H1 (cell line): Measurements from ENCODE around the gene SLC5A10. TPM values are rescaled to one million over a fixed set of nuclear protein-coding genes. Genes with fewer than 3 reads are reported as not detected.
A peak's percentile ranks its signal among the peaks of the same experiment; 100 is the strongest.
"Not testable (repeated sequence)": the region's sequence is repeated elsewhere in the genome, so short reads cannot be mapped to it uniquely, and the experiment has no call there.

ENCODE experiments used
- CTCF ChIA-PET: fragments of 300-600 bp; sonication (Branson Sonifier 250); formaldehyde crosslinking; loops from one replicate; lab custom pipeline; 2021; ENCODE audit not compliant: partially characterized antibody; lab: Charles Lee
- POLR2A ChIA-PET: fragments of 300-600 bp; sonication (Branson Sonifier 250); formaldehyde crosslinking; loops from one replicate; lab custom pipeline; 2021; ENCODE audit warnings: inconsistent platforms; ENCODE audit not compliant: partially characterized antibody; lab: Charles Lee
- DNase-seq, 2 experiments: peaks; one replicate each; pipeline versions ENCODE4 v3.0.0 to v3.0.0-alpha.2; 2010 to 2022; ENCODE audit warnings: low spot score in 2 of 2, low read depth in 1 of 2, mixed read lengths in 1 of 2
- FAIRE-seq: peaks from 2 replicates; lab custom pipeline; 2011; peaks lifted over from hg19 to GRCh38; lab: Jason Lieb, UNC
- H2AFZ ChIP-seq: 2 replicates; pipeline ENCODE4 v1.8.1; 2012; ENCODE audit warnings: low read length, inconsistent platforms
- H2AK5ac ChIP-seq: 2 replicates; pipeline ENCODE4 v1.6.1; 2013; ENCODE audit warnings: low read depth, low read length
- H2BK120ac ChIP-seq: replicated peaks from 2 replicates; pipeline ENCODE3; 2013; ENCODE audit warnings: low read depth, low read length, inconsistent platforms
- H2BK12ac ChIP-seq: 2 replicates; pipeline ENCODE4 v1.6.1; 2013; ENCODE audit warnings: low read depth, low read length
- H2BK15ac ChIP-seq: 2 replicates; pipeline ENCODE4 v1.6.1; 2013; ENCODE audit warnings: low read length
- H2BK20ac ChIP-seq: 2 replicates; pipeline ENCODE4 v1.6.1; 2013; ENCODE audit warnings: low read length
- H2BK5ac ChIP-seq: 2 replicates; pipeline ENCODE4 v1.6.1; 2013; ENCODE audit warnings: low read depth, low read length
- H3K14ac ChIP-seq: 2 replicates; pipeline ENCODE4 v1.6.1; 2013; ENCODE audit warnings: inconsistent platforms; ENCODE audit not compliant: insufficient read length
- H3K18ac ChIP-seq: 2 replicates; pipeline ENCODE4 v1.6.1; 2013; ENCODE audit warnings: low read length; ENCODE audit errors: extremely low read depth
- H3K23ac ChIP-seq: 2 replicates; pipeline ENCODE4 v1.6.1; 2013; ENCODE audit warnings: inconsistent platforms; ENCODE audit not compliant: insufficient read length
- H3K23me2 ChIP-seq: 2 replicates; pipeline ENCODE4 v1.6.1; 2013; ENCODE audit warnings: low read depth, low read length
- H3K27ac ChIP-seq: 2 replicates; pipeline ENCODE4 v1.6.1; 2011; ENCODE audit warnings: low read depth, low read length, inconsistent platforms
- H3K27me3 ChIP-seq, 4 experiments: replicated peaks in 1 of 4; 1 replicate in 1 of 4; 2 replicates in 3 of 4; pipeline versions ENCODE4 v1.6.1 to v1.8.1; 2011 to 2013; ENCODE audit warnings: low read length in 3 of 4, mild to moderate bottlenecking in 3 of 4, inconsistent platforms in 2 of 4, mixed read lengths in 2 of 4, moderate library complexity in 1 of 4; ENCODE audit not compliant: control insufficient read depth in 3 of 4, insufficient read depth in 3 of 4; ENCODE audit errors: extremely low read depth in 1 of 4
- H3K36me3 ChIP-seq, 4 experiments: 2 replicates each; pipeline versions ENCODE4 v1.6.1 to v1.8.1; 2011 to 2013; ENCODE audit warnings: mild to moderate bottlenecking in 4 of 4, low read length in 3 of 4, moderate library complexity in 2 of 4, control low read depth in 1 of 4, inconsistent platforms in 1 of 4; ENCODE audit not compliant: insufficient read depth in 4 of 4, control insufficient read depth in 2 of 4
- H3K4ac ChIP-seq: replicated peaks from 2 replicates; pipeline ENCODE3; 2013; ENCODE audit warnings: low read length, low read depth, mixed read lengths, inconsistent platforms; ENCODE audit not compliant: insufficient read length
- H3K4me1 ChIP-seq, 4 experiments: replicated peaks in 1 of 4; 1 replicate in 1 of 4; 2 replicates in 3 of 4; pipeline versions ENCODE4 v1.6.1 to v1.8.1; 2011 to 2013; ENCODE audit warnings: low read length in 3 of 4, inconsistent platforms in 2 of 4, mixed read lengths in 1 of 4; ENCODE audit not compliant: insufficient read depth in 4 of 4, control insufficient read depth in 3 of 4
- H3K4me2 ChIP-seq, 2 experiments: 2 replicates each; pipeline versions ENCODE4 v1.6.1 to v1.8.1; 2011 to 2013; ENCODE audit warnings: low read depth in 2 of 2, low read length in 2 of 2, control low read depth in 1 of 2, inconsistent platforms in 1 of 2, mild to moderate bottlenecking in 1 of 2; ENCODE audit not compliant: insufficient read depth in 1 of 2
- H3K4me3 ChIP-seq, 4 experiments: fragments of 200-600, 300-600 bp in 1 of 4; sonication (generic), shearing (Covaris generic), sonication (Bioruptor Twin) in 1 of 4; 2 replicates each; pipeline versions ENCODE4 v1.5.1 to v1.8.1; 2011 to 2016; ENCODE audit warnings: low read length in 4 of 4, low read depth in 3 of 4, control low read depth in 2 of 4, inconsistent platforms in 2 of 4, mild to moderate bottlenecking in 2 of 4, mixed read lengths in 1 of 4, moderate library complexity in 1 of 4; ENCODE audit not compliant: insufficient read depth in 2 of 4; ENCODE audit errors: extremely low read depth in 1 of 4
- H3K56ac ChIP-seq: replicated peaks from 2 replicates; pipeline ENCODE3; 2013; ENCODE audit warnings: low read depth, mild to moderate bottlenecking, mixed read lengths, low read length, inconsistent platforms; ENCODE audit not compliant: insufficient read length
- H3K79me1 ChIP-seq: 2 replicates; pipeline ENCODE4 v1.6.1; 2013; ENCODE audit warnings: low read depth, low read length, control low read depth
- H3K79me2 ChIP-seq, 2 experiments: 2 replicates each; pipeline versions ENCODE4 v1.6.1 to v1.8.1; 2012 to 2013; ENCODE audit warnings: low read length in 2 of 2, mild to moderate bottlenecking in 2 of 2, inconsistent platforms in 1 of 2; ENCODE audit not compliant: insufficient read depth in 2 of 2, control insufficient read depth in 1 of 2
- H3K9ac ChIP-seq, 4 experiments: replicated peaks in 1 of 4; 1 replicate in 1 of 4; 2 replicates in 3 of 4; pipeline versions ENCODE4 v1.6.1 to v1.8.1; 2011 to 2013; ENCODE audit warnings: low read depth in 3 of 4, low read length in 3 of 4, control low read depth in 2 of 4, mild to moderate bottlenecking in 2 of 4, moderate library complexity in 2 of 4, inconsistent platforms in 1 of 4; ENCODE audit errors: extremely low read depth in 1 of 4
- H3K9me3 ChIP-seq, 2 experiments: 2 replicates each; pipeline versions ENCODE4 v1.6.1 to v1.8.1; 2012 to 2013; ENCODE audit warnings: mild to moderate bottlenecking in 2 of 2, moderate library complexity in 2 of 2, control low read depth in 1 of 2, inconsistent platforms in 1 of 2, low read depth in 1 of 2, low read length in 1 of 2, mixed read lengths in 1 of 2; ENCODE audit not compliant: insufficient read depth in 2 of 2
- H4K20me1 ChIP-seq, 2 experiments: replicated peaks in 1 of 2; 2 replicates each; pipeline versions ENCODE3 to v1.8.1; 2011 to 2013; ENCODE audit warnings: inconsistent platforms in 2 of 2, low read length in 2 of 2, mild to moderate bottlenecking in 1 of 2; ENCODE audit not compliant: insufficient read depth in 2 of 2, control insufficient read depth in 1 of 2
- H4K5ac ChIP-seq: 2 replicates; pipeline ENCODE4 v1.6.1; 2013; ENCODE audit warnings: low read length, low read depth, mixed read lengths, inconsistent platforms; ENCODE audit not compliant: insufficient read length
- H4K8ac ChIP-seq: 2 replicates; pipeline ENCODE4 v1.8.0; 2013; ENCODE audit warnings: mild to moderate bottlenecking, moderate library complexity, low read length, inconsistent platforms; ENCODE audit not compliant: insufficient read depth; ENCODE audit errors: extremely low read depth
- H4K91ac ChIP-seq: replicated peaks from 2 replicates; pipeline ENCODE3; 2013; ENCODE audit warnings: low read length, mixed read lengths, inconsistent platforms; ENCODE audit not compliant: insufficient read length
- CTCF ChIP-seq, 3 experiments: IDR thresholded peaks; 1 replicate in 2 of 3; 2 replicates in 1 of 3; pipeline versions ENCODE4 v1.5.1 to v1.6.1; 2011; ENCODE audit warnings: low read length in 3 of 3, mild to moderate bottlenecking in 3 of 3, inconsistent platforms in 2 of 3, low read depth in 1 of 3, moderate library complexity in 1 of 3; ENCODE audit not compliant: insufficient read depth in 1 of 3; ENCODE audit errors: control extremely low read depth in 1 of 3
- RAD21 ChIP-seq, 2 experiments: IDR thresholded peaks in 1 of 2; conservative IDR thresholded peaks in 1 of 2; 2 replicates each; pipeline ENCODE4 v1.6.1; 2011; ENCODE audit warnings: low read depth in 2 of 2, low read length in 2 of 2, improper control_type of control experiment in 1 of 2, inconsistent platforms in 1 of 2, mild to moderate bottlenecking in 1 of 2, moderate library complexity in 1 of 2
- WGBS, 2 experiments: shearing (Covaris generic) in 1 of 2; methylation state at CpG; one replicate each; pipeline versions ENCODE4 v1.1.6 to v1.1.7; 2013 to 2015; ENCODE audit warnings: low lambda C conversion rate in 2 of 2, mixed read lengths in 2 of 2, inconsistent platforms in 1 of 2, low coverage in 1 of 2, missing lambda C conversion rate in 1 of 2; ENCODE audit not compliant: insufficient replicate concordance in 2 of 2, insufficient coverage in 1 of 2, insufficient read length in 1 of 2; ENCODE audit errors: extremely low coverage in 1 of 2, missing lambda C conversion rate in 1 of 2; 5-methylcytosine and 5-hydroxymethylcytosine counted together
- polyA plus RNA-seq, 7 experiments: library from polyadenylated mRNA; depleted of rRNA in 3 of 7; stranded (reverse) in 5 of 7; unstranded in 2 of 7; fragments of >200 nt in 5 of 7; fragments of 200-250 nt in 2 of 7; gene quantifications; 1 replicate in 5 of 7; 2 replicates in 1 of 7; 4 replicates in 1 of 7; pipeline versions ENCODE4 v1.2.1 to v1.2.3, GENCODE V29; 2011 to 2013; ENCODE audit warnings: missing spikeins in 2 of 7, mixed read lengths in 2 of 7
- total RNA-seq: library from RNA; stranded (reverse); fragmentation: NEBNext Ultra II Directional; extraction: Animal tissue kit (Norgen Biotek cat#: 25700); gene quantifications from 2 replicates; pipeline ENCODE4 v1.2.1, GENCODE V29; 2021

The SLC5A10 gene
- total and polyA plus RNA-seq, 2 of the 8 experiments (the other 6 are each of a cell fraction or from before 2014, with no cell fraction given) = 0.05 to 0.11 TPM

GRCh38 chr17:19031729-19032128 is 79.8 kb downstream of the SLC5A10 start:
- POLR2A ChIA-PET, H2BK20ac ChIP-seq, H2BK15ac ChIP-seq, H3K27ac ChIP-seq, H3K14ac ChIP-seq, H2AK5ac ChIP-seq, H3K4me2 ChIP-seq, H2BK12ac ChIP-seq, H2AFZ ChIP-seq, CTCF ChIA-PET, H3K4me1 ChIP-seq, H3K23me2 ChIP-seq, H3K4me3 ChIP-seq, H3K9ac ChIP-seq, H3K79me1 ChIP-seq, H4K91ac ChIP-seq, H3K79me2 ChIP-seq, H3K56ac ChIP-seq, H3K36me3 ChIP-seq, H3K9me3 ChIP-seq, H3K4ac ChIP-seq, H2BK120ac ChIP-seq, H4K5ac ChIP-seq, H2BK5ac ChIP-seq, H4K8ac ChIP-seq, H3K23ac ChIP-seq, H3K27me3 ChIP-seq, H4K20me1 ChIP-seq, H3K18ac ChIP-seq: not testable (repeated sequence)
- no CpG with 5 or more reads among the region's 4 CpGs for WGBS, 2 experiments
- DNase-seq (peak in 1 of 2 experiments; percentile 77), FAIRE-seq (peak; percentile 48)
- peak; percentile 32; a peak in 3 of 4 replicates for TF ChIP-seq RAD21 (IDR thresholded peaks at IDR 0.05 in 1 of 2, conservative IDR thresholded peaks at IDR 0.05 in 1 of 2; ENCODE audit: low read depth in 2 of 2, low read length in 2 of 2)
- peak; percentile 15 to 31 (median 30); a peak in 3 of 4 replicates for TF ChIP-seq CTCF (IDR thresholded peaks at IDR 0.05; ENCODE audit: control extremely low read depth in 1 of 3, insufficient read depth in 1 of 3, low read depth in 1 of 3, low read length in 3 of 3)
